GM19452 (cell line): ENCODE results near the gene MAP4K1.
"Not testable (repeated sequence)": the region's sequence is repeated elsewhere in the genome, so short reads cannot be mapped to it uniquely, and the experiment has no call there.

Experiments used
- ATAC-seq: cut with Tn5 transposase; IDR thresholded peaks from one replicate; pipeline ENCODE4 v1.9.1; 2021; ENCODE audit not compliant: unreplicated experiment

MAP4K1 gene

DNA sequence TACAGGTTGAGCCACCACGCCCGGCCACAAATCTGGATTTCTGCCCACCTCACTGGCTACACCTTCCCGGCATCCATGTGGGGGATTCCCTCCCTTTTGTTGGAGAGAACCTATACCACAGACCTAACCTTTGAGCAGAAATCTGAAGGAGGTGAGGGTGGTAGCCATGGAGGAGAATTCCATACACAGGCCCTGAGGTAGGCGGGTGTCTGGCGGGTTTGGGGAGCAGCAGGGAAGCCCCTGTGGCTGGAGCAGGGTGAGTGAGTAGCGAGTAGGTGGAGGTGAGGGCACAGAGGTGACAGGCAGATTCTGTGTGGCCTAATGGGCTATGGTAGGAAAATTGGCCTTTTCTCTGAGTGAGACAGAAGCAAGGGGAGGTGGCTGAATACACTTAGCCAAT is 11.8 kb upstream of the MAP4K1 start:
- ATAC-seq = no peak

GRCh38 chr19:38626401-38626800 is 8.6 kb upstream of the MAP4K1 start:
- ATAC-seq = no peak

DNA sequence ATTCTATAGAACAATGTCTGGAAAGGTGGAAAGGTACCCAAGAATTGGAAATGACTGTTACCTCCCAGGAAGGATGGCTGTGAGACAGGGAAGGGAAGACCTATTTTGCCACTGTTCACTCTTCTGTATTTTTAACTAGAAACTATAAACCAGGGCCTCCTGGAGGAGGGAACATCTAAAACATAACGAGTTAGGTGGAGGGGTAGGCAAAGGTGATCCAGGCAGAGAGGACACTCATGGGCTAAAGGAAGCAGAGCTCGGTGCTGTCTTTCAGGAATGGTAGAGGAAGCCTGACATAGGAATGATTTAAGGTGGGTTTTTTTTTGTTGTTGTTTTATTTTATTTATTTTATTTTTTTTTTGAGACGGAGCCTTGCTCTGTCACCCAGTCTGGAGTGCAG is 7.1 kb upstream of the MAP4K1 start:
- ATAC-seq = no peak

- no peak for ATAC-seq
These were observed 1.8 kb upstream of the MAP4K1 start for GRCh38 chr19:38619361-38620174.

GRCh38 chr19:38618590-38619360 is 1.0 kb upstream of the MAP4K1 start, which contains the start of gene EIF3K:
Gene EIF3K, plus strand, starts transcription at chr19:38619188. Its CDS starts 81 bp downstream, at chr19:38619269.
- ATAC-seq = peak; percentile 55

- ATAC-seq = no peak
These were observed 430 bp downstream of the MAP4K1 start for GRCh38 chr19:38617283-38617763.

DNA sequence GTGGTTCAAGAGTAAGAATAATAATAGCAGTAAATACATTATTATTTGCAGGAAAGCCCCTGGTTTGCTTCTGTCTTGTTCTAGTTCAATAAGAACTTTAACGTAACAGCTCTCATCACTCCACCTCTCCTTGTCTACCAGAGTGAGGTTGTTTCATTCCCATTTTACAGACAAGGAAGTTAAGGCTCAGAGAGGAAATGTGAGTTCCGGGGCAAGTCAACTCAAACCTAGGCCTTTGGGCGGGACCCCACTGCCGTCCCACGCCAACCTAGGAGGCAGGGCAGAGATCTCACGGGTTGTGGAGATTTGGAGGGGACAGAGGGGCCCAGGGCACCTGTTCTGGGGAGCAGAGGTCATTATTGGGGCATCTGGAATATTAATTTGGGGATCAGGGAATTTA is 1.5 kb downstream of the MAP4K1 start:
- ATAC-seq = no peak

GRCh38 chr19:38615007-38615581 is 2.7 kb downstream of the MAP4K1 start:
- ATAC-seq = no peak

DNA sequence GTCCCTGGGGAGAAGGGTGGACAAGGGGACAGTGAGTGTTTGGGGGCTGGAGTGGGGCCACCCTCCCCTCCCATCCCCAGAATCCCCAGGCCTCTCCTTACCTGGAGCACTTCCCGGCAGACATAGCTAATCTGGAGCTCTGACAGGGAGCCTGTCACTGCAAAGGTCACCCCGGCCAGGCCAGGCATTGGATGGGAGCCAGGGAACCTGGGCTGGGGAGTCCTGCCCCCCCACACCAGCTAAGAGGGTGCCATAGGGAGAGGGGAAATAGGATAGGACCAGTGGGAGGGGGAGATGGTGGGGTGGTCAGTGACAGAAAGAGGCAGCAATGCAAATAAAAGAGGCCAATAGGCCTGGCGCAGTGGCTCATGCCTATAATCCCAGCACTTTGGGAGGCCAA is 3.5 kb downstream of the MAP4K1 start:
- no peak for ATAC-seq

DNA sequence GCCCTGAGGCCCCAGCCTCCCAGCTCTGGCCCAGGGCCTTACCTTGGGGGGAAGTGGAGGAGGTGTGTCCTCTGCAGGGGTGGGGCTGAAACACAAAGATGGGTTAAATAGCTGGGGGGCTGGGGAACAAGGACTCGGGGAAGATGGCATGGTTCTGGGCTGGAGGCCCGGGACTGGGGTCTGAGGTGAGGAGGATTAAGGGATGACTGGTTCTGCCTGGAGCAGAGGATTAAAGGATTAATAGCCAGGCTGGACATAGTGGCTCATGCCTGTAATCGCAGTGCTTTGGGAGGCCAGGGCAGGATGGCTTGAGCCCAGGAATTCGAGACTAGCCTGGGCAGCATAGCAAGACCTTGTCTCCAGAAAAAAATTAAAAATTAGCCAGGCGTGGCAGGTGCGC is 11.6 kb downstream of the MAP4K1 start:
- ATAC-seq = no peak

DNA sequence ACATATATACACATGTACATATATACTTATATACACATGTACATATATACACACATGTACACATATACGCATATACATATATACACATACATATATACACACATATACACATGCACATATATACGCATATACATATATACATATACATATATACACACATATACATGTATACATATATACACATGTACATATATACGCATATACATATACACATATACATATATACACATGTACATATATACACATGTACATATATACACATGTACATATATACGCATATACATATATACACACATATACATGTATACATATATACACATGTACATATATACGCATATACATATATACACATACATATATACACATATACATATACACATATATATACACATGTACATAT is 14.9 kb downstream of the MAP4K1 start:
- not testable (repeated sequence) for ATAC-seq

DNA sequence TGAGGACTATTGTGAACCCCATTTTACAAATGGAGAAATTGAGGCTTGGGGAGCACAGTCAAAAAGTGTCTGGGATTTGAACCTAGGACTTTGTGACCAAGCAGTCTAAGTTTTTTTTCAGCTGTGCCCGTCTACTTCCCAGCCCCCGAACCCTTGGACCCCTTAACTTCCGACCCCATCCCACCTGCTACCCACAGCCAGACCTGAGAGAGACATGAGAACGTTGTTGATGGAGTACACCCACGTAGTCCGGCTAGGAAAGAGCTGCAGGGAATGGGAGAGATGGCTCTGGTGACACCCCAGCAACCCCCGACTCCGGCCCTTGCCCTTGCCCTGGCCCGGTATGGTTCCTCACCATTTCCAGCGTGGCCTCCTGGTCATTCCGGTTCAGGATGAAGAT is 18.0 kb downstream of the MAP4K1 start:
- ATAC-seq = no peak

- no peak for ATAC-seq
These were observed 20.7 kb downstream of the MAP4K1 start for GRCh38 chr19:38597075-38597474.

DNA sequence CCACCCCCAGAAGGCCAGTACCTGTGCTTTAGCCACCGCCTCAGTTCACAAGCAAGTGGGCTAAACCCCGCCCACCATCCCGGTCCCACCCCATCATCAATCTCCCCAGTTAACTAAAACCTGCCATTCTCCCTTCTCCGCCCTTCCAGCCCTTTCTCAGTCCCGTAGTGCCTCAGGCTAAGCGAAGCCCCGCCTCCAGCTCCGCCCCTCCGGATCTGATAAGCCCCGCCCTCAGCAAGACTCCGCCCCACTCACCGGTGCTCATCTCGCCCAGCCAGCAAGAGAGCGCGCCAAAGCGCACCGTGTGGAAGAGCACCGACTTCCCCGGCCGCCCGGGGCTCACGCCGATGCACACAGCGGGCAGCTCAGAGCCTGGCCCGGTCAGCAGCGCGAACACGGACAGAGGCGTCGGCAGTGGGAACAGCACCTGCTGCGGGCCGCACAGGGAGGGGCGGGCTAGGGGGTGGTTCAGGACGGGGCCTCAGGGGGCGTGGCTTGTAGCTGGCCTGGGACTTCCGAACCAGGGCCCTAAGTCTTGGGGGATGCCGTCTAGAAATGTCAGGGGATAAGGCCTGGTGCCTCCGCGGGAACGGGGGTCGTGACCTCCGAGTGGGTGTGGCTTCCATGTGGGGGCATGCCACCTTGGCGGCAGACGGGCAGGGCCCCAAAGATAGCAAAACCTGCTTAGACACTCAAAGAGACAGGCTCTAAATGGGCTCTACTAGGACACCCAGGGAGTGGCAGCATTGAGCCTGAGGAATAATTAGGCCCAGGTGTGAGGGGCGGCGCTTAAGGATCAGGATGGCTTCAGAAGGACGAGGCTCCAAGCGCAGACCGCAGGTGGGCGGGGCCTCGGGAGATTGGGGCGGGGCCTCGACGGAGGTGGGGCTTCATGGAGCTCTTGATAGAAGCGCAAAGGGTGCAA is 21.4 kb downstream of the MAP4K1 start:
- no peak for ATAC-seq

GRCh38 chr19:38592940-38593339 is 24.8 kb downstream of the MAP4K1 start:
- no peak for ATAC-seq

DNA sequence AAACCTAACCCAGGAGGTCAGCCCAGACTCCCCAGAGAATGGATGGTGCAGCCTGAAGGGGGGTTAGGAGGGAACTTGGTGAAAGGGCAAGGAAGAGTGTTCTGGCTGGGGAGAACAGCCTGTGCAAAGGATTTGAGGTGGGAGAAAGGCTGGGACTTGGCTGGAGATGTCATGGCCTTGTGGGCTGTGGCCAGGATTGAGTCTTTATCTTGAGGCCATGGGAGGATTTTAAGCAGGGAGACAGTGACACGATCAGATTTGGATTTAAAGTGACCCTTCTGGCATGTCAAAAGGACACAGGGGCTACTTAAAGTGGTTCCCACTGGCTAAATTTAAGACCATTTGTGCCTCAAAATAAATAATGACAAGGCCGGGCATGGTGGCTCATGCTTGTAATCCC is 29.7 kb downstream of the MAP4K1 start:
- no peak for ATAC-seq

DNA sequence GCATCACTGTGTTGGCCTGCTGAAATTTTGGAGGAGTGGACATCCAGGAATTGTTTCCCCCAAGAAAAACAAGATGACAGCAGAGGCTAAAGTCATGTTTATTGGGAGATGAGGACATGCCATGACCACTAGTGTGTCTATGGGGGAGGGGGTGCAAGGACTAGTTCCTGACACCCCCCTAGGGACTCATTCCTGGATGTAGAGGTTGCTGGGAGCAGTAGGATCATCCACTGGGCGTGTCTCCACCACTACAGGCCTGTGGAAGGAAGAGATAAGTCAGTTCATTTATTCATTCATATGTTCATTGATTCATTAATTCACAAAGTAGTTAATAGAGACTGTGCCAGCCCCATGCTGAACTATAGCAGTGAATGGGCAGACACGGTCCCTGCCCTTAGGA is 30.2 kb downstream of the MAP4K1 start:
- no peak for ATAC-seq

DNA sequence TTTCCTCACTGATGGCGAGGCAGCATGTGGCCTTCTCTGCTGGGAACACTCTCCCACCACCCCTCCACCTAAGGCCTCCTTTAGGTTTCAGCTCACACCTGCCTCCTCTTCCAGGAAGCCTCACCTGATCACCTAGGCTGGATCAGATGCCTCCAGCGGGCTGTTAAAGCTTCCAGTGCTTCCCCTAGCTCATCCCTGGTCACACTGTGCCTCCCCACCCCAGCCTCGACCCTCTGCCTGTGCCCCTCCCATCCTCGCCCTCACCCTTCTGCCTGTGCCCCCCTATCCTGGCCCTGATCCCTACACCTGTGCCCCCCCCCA is 33.8 kb downstream of the MAP4K1 start:
- ATAC-seq = no peak

DNA sequence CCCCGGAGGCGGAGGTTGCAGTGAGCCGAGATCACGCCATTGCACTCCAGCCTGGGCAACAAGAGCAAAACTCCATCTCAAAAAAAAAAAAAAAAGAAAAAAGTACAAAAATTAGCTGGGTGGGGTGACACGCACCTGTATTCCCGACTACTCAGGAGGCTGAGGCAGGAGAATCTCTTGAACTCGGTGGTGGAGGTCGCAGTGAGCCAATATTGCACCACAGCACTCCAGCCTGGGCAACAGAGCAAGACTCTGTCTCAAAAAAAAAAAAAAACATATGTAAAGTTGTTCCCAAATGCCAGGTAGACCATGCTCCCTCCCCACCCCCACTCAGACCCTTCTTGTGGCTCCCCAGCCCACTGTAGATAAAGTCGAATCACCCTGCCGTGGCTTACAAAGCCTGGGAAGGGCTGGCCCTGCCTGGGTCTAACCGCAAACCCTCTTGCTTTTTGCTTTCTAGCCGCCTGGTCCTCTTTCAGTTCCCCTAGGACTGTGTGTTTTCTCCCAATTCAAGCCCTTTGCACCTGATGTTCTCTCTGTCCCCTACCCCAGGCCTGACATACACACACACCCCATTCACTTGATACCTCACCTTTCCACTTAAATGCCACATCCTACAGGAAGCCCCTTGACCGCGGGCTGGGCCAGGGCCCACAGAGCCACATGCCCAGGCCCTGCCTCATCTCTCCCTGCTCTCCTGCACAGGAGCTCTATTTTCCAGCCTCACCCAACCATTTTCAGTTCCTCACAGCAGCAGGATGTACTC is 34.4 kb downstream of the MAP4K1 start:
- ATAC-seq = no peak

- no peak for ATAC-seq
These were observed 37.7 kb downstream of the MAP4K1 start for GRCh38 chr19:38580080-38580479.
